ENCODE data around the gene RPTOR.

- TF ChIP-seq, protein P1, sequence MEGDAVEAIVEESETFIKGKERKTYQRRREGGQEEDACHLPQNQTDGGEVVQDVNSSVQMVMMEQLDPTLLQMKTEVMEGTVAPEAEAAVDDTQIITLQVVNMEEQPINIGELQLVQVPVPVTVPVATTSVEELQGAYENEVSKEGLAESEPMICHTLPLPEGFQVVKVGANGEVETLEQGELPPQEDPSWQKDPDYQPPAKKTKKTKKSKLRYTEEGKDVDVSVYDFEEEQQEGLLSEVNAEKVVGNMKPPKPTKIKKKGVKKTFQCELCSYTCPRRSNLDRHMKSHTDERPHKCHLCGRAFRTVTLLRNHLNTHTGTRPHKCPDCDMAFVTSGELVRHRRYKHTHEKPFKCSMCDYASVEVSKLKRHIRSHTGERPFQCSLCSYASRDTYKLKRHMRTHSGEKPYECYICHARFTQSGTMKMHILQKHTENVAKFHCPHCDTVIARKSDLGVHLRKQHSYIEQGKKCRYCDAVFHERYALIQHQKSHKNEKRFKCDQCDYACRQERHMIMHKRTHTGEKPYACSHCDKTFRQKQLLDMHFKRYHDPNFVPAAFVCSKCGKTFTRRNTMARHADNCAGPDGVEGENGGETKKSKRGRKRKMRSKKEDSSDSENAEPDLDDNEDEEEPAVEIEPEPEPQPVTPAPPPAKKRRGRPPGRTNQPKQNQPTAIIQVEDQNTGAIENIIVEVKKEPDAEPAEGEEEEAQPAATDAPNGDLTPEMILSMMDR (IDR thresholded peaks at IDR 0.05) = no peak
- TF ChIP-seq IRF3 (IDR thresholded peaks at IDR 0.05; ENCODE audit: low read depth, low read length) (no peak), USF1 (IDR thresholded peaks at IDR 0.05; ENCODE audit: borderline replicate concordance, low read depth) (no peak)
These were observed 41.6 kb upstream of the RPTOR start for GRCh38 chr17:80503031-80503430.
